ENCODE measurements around the gene SDR39U1.

SDR39U1 gene

DNA sequence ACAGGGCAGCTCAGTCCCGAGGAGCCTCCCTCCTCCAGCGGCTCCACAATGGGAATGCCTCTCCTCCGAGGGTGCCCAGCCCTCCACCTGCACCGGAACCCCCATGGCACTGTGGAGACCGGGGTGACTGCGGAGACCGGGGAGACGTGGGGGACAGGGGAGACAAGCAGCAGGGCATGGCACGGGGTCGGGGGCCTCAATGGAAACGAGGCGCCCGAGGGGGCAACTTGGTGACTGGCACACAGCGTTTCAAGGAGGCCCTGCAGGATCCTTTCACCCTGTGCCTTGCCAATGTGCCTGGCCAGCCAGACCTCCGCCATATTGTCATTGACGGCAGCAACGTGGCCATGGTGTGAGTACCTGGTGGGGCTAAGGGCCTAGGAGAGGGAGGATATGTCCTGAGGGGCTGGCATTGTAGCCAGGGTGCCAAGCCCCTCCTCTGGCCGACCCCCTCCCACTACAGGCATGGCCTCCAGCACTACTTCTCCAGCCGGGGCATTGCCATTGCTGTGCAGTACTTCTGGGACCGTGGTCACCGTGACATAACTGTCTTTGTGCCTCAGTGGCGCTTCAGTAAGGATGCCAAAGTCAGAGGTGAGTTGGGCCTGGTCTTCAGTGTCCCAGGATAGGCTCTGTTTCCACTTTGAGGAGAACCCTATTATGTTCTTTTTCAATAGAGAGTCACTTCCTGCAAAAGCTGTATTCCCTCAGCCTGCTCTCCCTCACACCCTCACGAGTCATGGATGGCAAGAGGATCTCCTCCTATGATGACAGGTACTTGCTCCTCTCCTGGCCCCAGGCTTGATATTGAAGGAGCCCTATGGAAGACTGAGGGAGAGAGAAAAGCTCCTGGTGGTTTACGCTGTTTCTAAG is 10.1 kb downstream of the SDR39U1 start:
- TF ChIP-seq TAF1 (IDR thresholded peaks at IDR 0.05; ENCODE audit: borderline replicate concordance, low read depth, low read length) (no peak), POLR2A (IDR thresholded peaks at IDR 0.05; ENCODE audit: low read depth, low read length) (peak; percentile 17; the same call in 1 of the 2 replicates), POLR2AphosphoS5 (IDR thresholded peaks at IDR 0.05; ENCODE audit: low read depth, low read length) (no peak; the same call in 1 of the 2 replicates)
- no peak for FAIRE-seq
- no peak for DNase-seq (ENCODE audit: insufficient read length)

GRCh38 chr14:24431569-24432258 is 10.9 kb downstream of the SDR39U1 start:
- peak; percentile 91 for FAIRE-seq
- TF ChIP-seq POLR2AphosphoS5 (IDR thresholded peaks at IDR 0.05; ENCODE audit: low read depth, low read length): no peak
- no peak for TF ChIP-seq TAF1 (IDR thresholded peaks at IDR 0.05; ENCODE audit: borderline replicate concordance, low read depth, low read length)
- TF ChIP-seq POLR2A (IDR thresholded peaks at IDR 0.05; ENCODE audit: low read depth, low read length): no peak
- peak; percentile 92 for DNase-seq (ENCODE audit: insufficient read length)

GRCh38 chr14:24430682-24431568 is 11.7 kb downstream of the SDR39U1 start:
- no peak for FAIRE-seq
- TF ChIP-seq POLR2AphosphoS5 (IDR thresholded peaks at IDR 0.05; ENCODE audit: low read depth, low read length) (no peak), POLR2A (IDR thresholded peaks at IDR 0.05; ENCODE audit: low read depth, low read length) (no peak; the same call in 1 of the 2 replicates), TAF1 (IDR thresholded peaks at IDR 0.05; ENCODE audit: borderline replicate concordance, low read depth, low read length) (no peak)

GRCh38 chr14:24430143-24430681 is 12.4 kb downstream of the SDR39U1 start:
- FAIRE-seq (no peak), DNase-seq (ENCODE audit: insufficient read length) (peak; percentile 79)
- TF ChIP-seq TAF1 (IDR thresholded peaks at IDR 0.05; ENCODE audit: borderline replicate concordance, low read depth, low read length) (no peak), POLR2A (IDR thresholded peaks at IDR 0.05; ENCODE audit: low read depth, low read length) (no peak), POLR2AphosphoS5 (IDR thresholded peaks at IDR 0.05; ENCODE audit: low read depth, low read length) (no peak)

More at GRCh38 chr14:24430682-24431568, 11.7 kb downstream of the SDR39U1 start:
- DNase-seq (ENCODE audit: insufficient read length): no peak

GRCh38 chr14:24429395-24430142 is 13.0 kb downstream of the SDR39U1 start, which contains the start of the genes CBLN3 and KHNYN:
Gene CBLN3 (minus strand): TSS chr14:24429668. CDS start chr14:24429054, 614 bp downstream.
Gene KHNYN (plus strand): TSS chr14:24429954. CDS start chr14:24430731, 777 bp downstream.
- FAIRE-seq (peak; percentile 33), DNase-seq (ENCODE audit: insufficient read length) (peak; percentile 99)
- TF ChIP-seq POLR2A (IDR thresholded peaks at IDR 0.05; ENCODE audit: low read depth, low read length): peak; percentile 94
- TF ChIP-seq TAF1 (IDR thresholded peaks at IDR 0.05; ENCODE audit: borderline replicate concordance, low read depth, low read length): no peak
- no peak; the same call in none of the 2 replicates for TF ChIP-seq POLR2AphosphoS5 (IDR thresholded peaks at IDR 0.05; ENCODE audit: low read depth, low read length)

DNA sequence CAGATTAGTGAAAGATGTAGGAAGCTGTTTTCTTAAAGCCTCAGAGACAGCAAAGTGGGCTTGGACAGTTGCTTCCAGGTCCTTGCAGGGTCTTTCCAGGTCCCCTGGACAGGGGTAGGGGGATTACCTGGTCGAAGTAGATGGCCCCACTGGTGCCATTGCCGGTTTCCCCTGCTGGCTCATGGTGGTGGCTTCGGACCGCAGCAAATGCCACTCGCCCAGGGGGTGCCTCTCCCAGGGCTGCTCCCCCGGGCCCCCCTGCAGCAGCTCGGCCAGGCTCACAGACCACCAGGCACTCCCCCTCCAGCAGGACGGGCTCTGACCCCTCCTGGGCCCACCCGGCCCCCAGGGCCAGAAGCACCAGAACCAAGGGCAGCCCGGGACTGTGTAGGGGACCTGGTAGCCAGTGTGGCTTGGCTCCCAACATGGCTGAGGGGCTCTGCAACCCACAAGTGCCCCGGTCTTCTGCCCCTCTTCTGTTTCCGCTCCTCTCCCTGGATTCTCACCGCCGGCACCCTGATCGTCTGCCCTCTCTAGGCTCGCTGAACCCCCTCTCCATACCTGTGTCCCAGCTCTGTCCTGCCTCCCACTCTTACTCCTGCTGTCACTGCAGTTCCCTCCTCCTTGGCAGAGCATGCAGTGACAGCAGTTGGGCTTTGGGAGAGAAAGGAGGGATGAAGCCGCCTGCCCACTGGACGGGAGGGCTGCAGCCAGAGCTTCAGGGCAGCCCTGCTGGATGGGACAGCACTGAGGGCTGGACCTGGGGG is 13.8 kb downstream of the SDR39U1 start:
- FAIRE-seq: no peak
- DNase-seq (ENCODE audit: insufficient read length): no peak
- TF ChIP-seq POLR2AphosphoS5 (IDR thresholded peaks at IDR 0.05; ENCODE audit: low read depth, low read length): no peak
- no peak for TF ChIP-seq POLR2A (IDR thresholded peaks at IDR 0.05; ENCODE audit: low read depth, low read length)
- no peak for TF ChIP-seq TAF1 (IDR thresholded peaks at IDR 0.05; ENCODE audit: borderline replicate concordance, low read depth, low read length)

DNA sequence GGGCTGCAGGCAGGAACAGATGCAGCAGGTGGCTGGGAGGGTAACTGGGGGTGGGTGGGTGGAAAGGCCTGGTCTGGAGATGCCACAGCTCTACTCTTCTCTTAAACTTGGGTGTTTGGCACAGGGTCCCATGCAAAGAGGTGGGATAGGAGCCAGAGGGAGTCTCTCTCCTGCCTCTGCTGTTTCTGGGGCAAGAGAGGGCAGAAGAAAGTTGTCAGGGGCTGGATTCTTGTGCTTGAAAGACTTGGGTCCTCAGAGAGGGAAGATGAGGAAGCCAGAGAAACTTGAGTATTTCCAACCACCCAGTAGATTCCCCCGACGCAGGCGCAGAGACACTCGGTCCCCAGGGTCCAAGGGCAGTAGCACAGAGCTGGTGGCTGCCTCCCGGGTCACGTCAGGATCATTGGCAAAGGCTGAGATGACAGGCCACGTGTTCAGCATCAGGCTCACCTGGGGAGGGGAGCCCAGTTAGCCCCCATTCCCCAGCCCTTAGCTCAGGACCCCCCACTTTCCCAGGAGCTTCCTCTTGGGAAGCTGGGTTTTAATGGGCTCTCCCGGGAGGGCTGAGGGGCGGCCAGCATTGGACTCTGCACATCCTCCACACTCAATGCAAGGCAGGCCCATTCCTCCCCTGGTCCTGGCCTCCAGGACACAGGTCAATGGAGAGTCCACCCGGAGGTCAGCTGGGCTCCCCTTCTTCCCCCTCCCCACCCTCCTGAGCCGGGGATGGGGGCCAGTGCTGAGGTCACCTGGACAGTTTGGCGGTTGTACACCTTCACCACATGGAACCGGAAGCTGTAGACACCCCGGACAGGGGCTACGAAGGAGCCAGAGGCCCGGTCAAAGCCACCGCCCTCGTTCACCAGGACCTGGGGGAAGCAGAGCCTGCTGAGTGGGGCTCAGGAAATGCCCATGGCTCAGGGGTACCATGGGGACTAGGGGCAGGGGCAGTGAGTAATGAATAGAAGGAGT is 14.8 kb downstream of the SDR39U1 start:
- TF ChIP-seq POLR2AphosphoS5 (IDR thresholded peaks at IDR 0.05; ENCODE audit: low read depth, low read length): no peak
- no peak for TF ChIP-seq TAF1 (IDR thresholded peaks at IDR 0.05; ENCODE audit: borderline replicate concordance, low read depth, low read length)
- no peak for TF ChIP-seq POLR2A (IDR thresholded peaks at IDR 0.05; ENCODE audit: low read depth, low read length)
- FAIRE-seq (no peak), DNase-seq (ENCODE audit: insufficient read length) (no peak)

GRCh38 chr14:24426912-24427536 is 15.6 kb downstream of the SDR39U1 start:
- no peak for DNase-seq (ENCODE audit: insufficient read length)
- FAIRE-seq: no peak
- TF ChIP-seq POLR2A (IDR thresholded peaks at IDR 0.05; ENCODE audit: low read depth, low read length) (no peak), TAF1 (IDR thresholded peaks at IDR 0.05; ENCODE audit: borderline replicate concordance, low read depth, low read length) (no peak), POLR2AphosphoS5 (IDR thresholded peaks at IDR 0.05; ENCODE audit: low read depth, low read length) (no peak)
